Measurements from ENCODE around the gene PLXNA2.

The PLXNA2 gene

DNA sequence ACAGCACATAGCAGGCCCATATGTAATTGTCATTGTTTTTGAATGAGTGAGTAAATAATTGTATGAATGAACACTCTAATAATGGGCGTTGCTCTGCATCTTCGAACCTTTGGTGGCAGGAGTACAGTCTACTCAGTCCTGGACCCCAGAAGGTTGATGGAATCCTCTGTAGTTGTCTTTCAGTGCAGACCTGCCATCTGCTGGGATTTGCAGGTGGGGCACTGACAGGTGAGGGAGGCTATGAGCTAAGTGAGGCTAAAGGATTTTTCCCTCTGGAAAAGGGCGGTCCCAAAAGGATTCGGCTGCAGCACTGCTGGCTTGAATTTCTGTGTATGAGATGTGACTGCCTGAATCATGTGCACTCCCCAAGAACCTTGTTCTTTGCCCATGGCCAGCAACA, 53.4 kb downstream of the PLXNA2 start:
- H3K4me1 ChIP-seq (ENCODE audit: insufficient read depth, low read length): no peaks in the 10 kb centered on the region
- H3K79me2 ChIP-seq (ENCODE audit: insufficient read depth, low read length): no peaks in the 10 kb centered on the region
- TF ChIP-seq, protein P1, sequence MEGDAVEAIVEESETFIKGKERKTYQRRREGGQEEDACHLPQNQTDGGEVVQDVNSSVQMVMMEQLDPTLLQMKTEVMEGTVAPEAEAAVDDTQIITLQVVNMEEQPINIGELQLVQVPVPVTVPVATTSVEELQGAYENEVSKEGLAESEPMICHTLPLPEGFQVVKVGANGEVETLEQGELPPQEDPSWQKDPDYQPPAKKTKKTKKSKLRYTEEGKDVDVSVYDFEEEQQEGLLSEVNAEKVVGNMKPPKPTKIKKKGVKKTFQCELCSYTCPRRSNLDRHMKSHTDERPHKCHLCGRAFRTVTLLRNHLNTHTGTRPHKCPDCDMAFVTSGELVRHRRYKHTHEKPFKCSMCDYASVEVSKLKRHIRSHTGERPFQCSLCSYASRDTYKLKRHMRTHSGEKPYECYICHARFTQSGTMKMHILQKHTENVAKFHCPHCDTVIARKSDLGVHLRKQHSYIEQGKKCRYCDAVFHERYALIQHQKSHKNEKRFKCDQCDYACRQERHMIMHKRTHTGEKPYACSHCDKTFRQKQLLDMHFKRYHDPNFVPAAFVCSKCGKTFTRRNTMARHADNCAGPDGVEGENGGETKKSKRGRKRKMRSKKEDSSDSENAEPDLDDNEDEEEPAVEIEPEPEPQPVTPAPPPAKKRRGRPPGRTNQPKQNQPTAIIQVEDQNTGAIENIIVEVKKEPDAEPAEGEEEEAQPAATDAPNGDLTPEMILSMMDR (IDR thresholded peaks at IDR 0.05; ENCODE audit: borderline replicate concordance, extremely low read depth, low read length, poor library complexity, severe bottlenecking): no peak
- no peak for TF ChIP-seq EZH2 (IDR thresholded peaks at IDR 0.05; ENCODE audit: borderline replicate concordance, low read depth, low read length, severe bottlenecking)
- no peak overlapping the region for H3K4me2 ChIP-seq (ENCODE audit: insufficient read depth, low read length)
- H3K4me3 ChIP-seq (ENCODE audit: low read depth in 1 of 2, low read length in 2 of 2): no peak overlapping the region
- H3K9ac ChIP-seq (ENCODE audit: low read depth, low read length): no peak overlapping the region
- H2AFZ ChIP-seq (ENCODE audit: low read depth, low read length): no peak overlapping the region
- no peaks in the 10 kb centered on the region for H3K9me3 ChIP-seq (ENCODE audit: insufficient read depth, low read length, severe bottlenecking)
- H3K27ac ChIP-seq (ENCODE audit: low read length): no peak overlapping the region
- no peaks in the 10 kb centered on the region for H3K36me3 ChIP-seq (ENCODE audit: insufficient read depth, low read length)
- ATAC-seq (ENCODE audit: insufficient read depth, low read depth): no peak
- no peak for DNase-seq
- no peaks in the 10 kb centered on the region for H4K20me1 ChIP-seq (ENCODE audit: insufficient read depth, low read length)
- H3K27me3 ChIP-seq (ENCODE audit: insufficient read depth, low read length, poor library complexity): peaks cover 18% of the 10 kb centered on the region

DNA sequence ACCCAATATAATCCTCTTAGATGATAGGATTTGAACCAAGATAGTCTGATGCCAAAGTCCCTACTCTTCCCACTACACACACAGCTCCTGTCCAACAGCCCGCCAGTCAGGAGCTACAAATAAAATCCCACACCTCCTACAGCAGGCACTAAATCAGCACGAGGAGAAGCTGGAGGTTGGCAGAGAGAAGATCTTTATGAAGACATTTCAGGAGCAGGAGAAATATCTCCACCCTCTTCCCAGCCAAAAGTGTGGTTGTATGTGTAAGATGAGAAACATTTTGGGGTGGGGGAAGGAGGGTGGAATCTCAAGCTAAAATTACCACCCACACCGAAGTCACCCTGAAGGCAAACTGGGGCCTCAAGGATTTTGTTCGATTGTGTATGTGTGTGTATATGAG, 54.5 kb downstream of the PLXNA2 start:
- TF ChIP-seq EZH2 (IDR thresholded peaks at IDR 0.05; ENCODE audit: borderline replicate concordance, low read depth, low read length, severe bottlenecking): no peak
- TF ChIP-seq, protein P1 (IDR thresholded peaks at IDR 0.05; ENCODE audit: borderline replicate concordance, extremely low read depth, low read length, poor library complexity, severe bottlenecking): no peak
- no peak for DNase-seq

DNA sequence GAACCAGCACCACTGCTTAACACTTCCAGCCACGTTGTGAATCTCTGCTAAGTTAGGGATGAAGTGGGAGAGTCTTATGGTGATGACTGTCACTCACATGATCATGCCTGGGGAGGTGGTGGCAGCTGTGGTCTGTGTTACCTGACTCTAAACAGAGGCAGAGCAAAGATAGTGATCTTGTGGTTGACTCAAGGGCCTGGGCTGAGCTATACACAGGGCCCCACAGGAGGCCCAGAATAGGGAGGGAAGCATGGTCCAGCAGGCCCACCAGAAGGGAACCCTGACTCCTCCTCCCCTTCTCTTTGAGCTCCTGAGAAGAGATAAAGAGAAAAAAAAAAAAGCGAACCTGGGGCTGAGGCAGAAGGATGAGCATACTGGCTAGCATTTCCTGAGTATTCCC, 55.0 kb downstream of the PLXNA2 start:
- peak; percentile 96 for ATAC-seq (ENCODE audit: insufficient read depth, low read depth)
- Histone ChIP-seq H3K4me1 (ENCODE audit: insufficient read depth, low read length) (no peaks in the 10 kb centered on the region), H4K20me1 (ENCODE audit: insufficient read depth, low read length) (no peaks in the 10 kb centered on the region), H2AFZ (ENCODE audit: low read depth, low read length) (no peak overlapping the region), H3K79me2 (ENCODE audit: insufficient read depth, low read length) (no peaks in the 10 kb centered on the region), H3K27me3 (ENCODE audit: insufficient read depth, low read length, poor library complexity) (peaks cover 23% of the 10 kb centered on the region), H3K4me2 (ENCODE audit: insufficient read depth, low read length) (no peak overlapping the region), H3K9me3 (ENCODE audit: insufficient read depth, low read length, severe bottlenecking) (no peaks in the 10 kb centered on the region), H3K36me3 (ENCODE audit: insufficient read depth, low read length) (no peaks in the 10 kb centered on the region), H3K4me3 (ENCODE audit: low read depth in 1 of 2, low read length in 2 of 2) (no peak overlapping the region), H3K27ac (ENCODE audit: low read length) (no peak overlapping the region), H3K9ac (ENCODE audit: low read depth, low read length) (no peak overlapping the region)
- no peak for TF ChIP-seq EZH2 (IDR thresholded peaks at IDR 0.05; ENCODE audit: borderline replicate concordance, low read depth, low read length, severe bottlenecking)
- TF ChIP-seq, protein P1 (IDR thresholded peaks at IDR 0.05; ENCODE audit: borderline replicate concordance, extremely low read depth, low read length, poor library complexity, severe bottlenecking): no peak
- DNase-seq: peak; percentile 50

More for the DNA sequence above, 54.5 kb downstream of the PLXNA2 start:
- H3K4me3 ChIP-seq (ENCODE audit: low read depth in 1 of 2, low read length in 2 of 2): no peak overlapping the region
- no peak for ATAC-seq (ENCODE audit: insufficient read depth, low read depth)
- H2AFZ ChIP-seq (ENCODE audit: low read depth, low read length): no peak overlapping the region
- H3K36me3 ChIP-seq (ENCODE audit: insufficient read depth, low read length): no peaks in the 10 kb centered on the region
- H3K79me2 ChIP-seq (ENCODE audit: insufficient read depth, low read length): no peaks in the 10 kb centered on the region
- H3K4me1 ChIP-seq (ENCODE audit: insufficient read depth, low read length): no peaks in the 10 kb centered on the region
- no peak overlapping the region for H3K9ac ChIP-seq (ENCODE audit: low read depth, low read length)
- peaks cover 22% of the 10 kb centered on the region for H3K27me3 ChIP-seq (ENCODE audit: insufficient read depth, low read length, poor library complexity)
- H3K9me3 ChIP-seq (ENCODE audit: insufficient read depth, low read length, severe bottlenecking): no peaks in the 10 kb centered on the region
- no peaks in the 10 kb centered on the region for H4K20me1 ChIP-seq (ENCODE audit: insufficient read depth, low read length)
- no peak overlapping the region for H3K27ac ChIP-seq (ENCODE audit: low read length)
- H3K4me2 ChIP-seq (ENCODE audit: insufficient read depth, low read length): no peak overlapping the region

DNA sequence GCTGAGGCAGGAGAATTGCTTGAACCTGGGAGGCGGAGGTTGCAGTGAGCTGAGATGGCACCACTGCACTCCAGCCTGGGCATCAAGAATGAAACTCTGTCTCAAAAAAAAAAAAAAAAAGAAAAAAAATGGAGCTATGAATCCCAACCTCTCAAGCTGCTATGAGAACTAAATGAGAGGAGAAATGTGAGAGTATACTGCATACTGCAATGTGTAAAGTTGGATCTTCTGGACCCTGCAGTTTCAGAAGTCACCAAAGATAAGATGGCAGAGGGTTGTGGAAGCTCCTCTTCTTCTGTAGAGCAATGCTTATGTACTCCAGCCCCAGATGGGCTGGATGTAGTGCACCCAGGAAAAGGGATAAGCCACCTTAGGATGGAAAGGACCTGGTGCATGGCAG, 55.6 kb downstream of the PLXNA2 start:
- H4K20me1 ChIP-seq (ENCODE audit: insufficient read depth, low read length): no peaks in the 10 kb centered on the region
- H3K27me3 ChIP-seq (ENCODE audit: insufficient read depth, low read length, poor library complexity): peaks cover 26% of the 10 kb centered on the region
- H2AFZ ChIP-seq (ENCODE audit: low read depth, low read length): no peak overlapping the region
- no peak overlapping the region for H3K4me2 ChIP-seq (ENCODE audit: insufficient read depth, low read length)
- no peak overlapping the region for H3K9ac ChIP-seq (ENCODE audit: low read depth, low read length)
- no peaks in the 10 kb centered on the region for H3K36me3 ChIP-seq (ENCODE audit: insufficient read depth, low read length)
- no peaks in the 10 kb centered on the region for H3K4me1 ChIP-seq (ENCODE audit: insufficient read depth, low read length)
- no peak for TF ChIP-seq EZH2 (IDR thresholded peaks at IDR 0.05; ENCODE audit: borderline replicate concordance, low read depth, low read length, severe bottlenecking)
- TF ChIP-seq, protein P1 (IDR thresholded peaks at IDR 0.05; ENCODE audit: borderline replicate concordance, extremely low read depth, low read length, poor library complexity, severe bottlenecking): no peak
- no peak for ATAC-seq (ENCODE audit: insufficient read depth, low read depth)
- H3K79me2 ChIP-seq (ENCODE audit: insufficient read depth, low read length): no peaks in the 10 kb centered on the region
- DNase-seq: no peak
- no peaks in the 10 kb centered on the region for H3K9me3 ChIP-seq (ENCODE audit: insufficient read depth, low read length, severe bottlenecking)
- no peak overlapping the region for H3K4me3 ChIP-seq (ENCODE audit: low read depth in 1 of 2, low read length in 2 of 2)
- no peak overlapping the region for H3K27ac ChIP-seq (ENCODE audit: low read length)
